ENCODE measurements around the gene GSDME.

Gene GSDME

GRCh38 chr7:24751484-24751883 is 5.8 kb downstream of the GSDME start:
- Histone ChIP-seq H3K4me1 (ENCODE audit: low read depth, poor library complexity, severe bottlenecking) (no peaks in the 10 kb centered on the region), H3K27me3 (ENCODE audit: insufficient read depth, low read depth) (no peaks in the 10 kb centered on the region), H3K9ac (no peak overlapping the region), H3K27ac (no peak overlapping the region), H4K20me1 (ENCODE audit: insufficient read depth) (no peaks in the 10 kb centered on the region), H3K4me3 (IDR thresholded peaks at IDR 0.05; ENCODE audit: insufficient read depth, low read depth, low read length) (no peak overlapping the region), H3K4me2 (no peak overlapping the region), H3K79me2 (ENCODE audit: insufficient read depth, low read depth) (no peaks in the 10 kb centered on the region), H2AFZ (ENCODE audit: low read depth) (no peak overlapping the region), H3K36me3 (ENCODE audit: insufficient read depth) (no peaks in the 10 kb centered on the region)
- TF ChIP-seq CTCF (conservative IDR thresholded peaks at IDR 0.05; ENCODE audit: low read depth, low read length), result no peak

GRCh38 chr7:24750441-24751055 is 6.7 kb downstream of the GSDME start:
- Histone ChIP-seq H3K4me2 (no peak overlapping the region), H3K4me3 (IDR thresholded peaks at IDR 0.05; ENCODE audit: insufficient read depth, low read depth, low read length) (no peak overlapping the region), H3K27ac (no peak overlapping the region), H3K36me3 (ENCODE audit: insufficient read depth) (no peaks in the 10 kb centered on the region), H4K20me1 (ENCODE audit: insufficient read depth) (no peaks in the 10 kb centered on the region), H3K4me1 (ENCODE audit: low read depth, poor library complexity, severe bottlenecking) (no peaks in the 10 kb centered on the region), H3K9ac (no peak overlapping the region), H3K79me2 (ENCODE audit: insufficient read depth, low read depth) (no peaks in the 10 kb centered on the region), H2AFZ (ENCODE audit: low read depth) (no peak overlapping the region), H3K27me3 (ENCODE audit: insufficient read depth, low read depth) (no peaks in the 10 kb centered on the region)
- TF ChIP-seq CTCF (conservative IDR thresholded peaks at IDR 0.05; ENCODE audit: low read depth, low read length), result no peak

- H3K4me1 ChIP-seq (ENCODE audit: low read depth, poor library complexity, severe bottlenecking), result no peaks in the 10 kb centered on the region
- no peaks in the 10 kb centered on the region for H4K20me1 ChIP-seq (ENCODE audit: insufficient read depth)
- H3K27ac ChIP-seq, result no peak overlapping the region
- H3K4me2 ChIP-seq, result no peak overlapping the region
- no peak for TF ChIP-seq CTCF (conservative IDR thresholded peaks at IDR 0.05; ENCODE audit: low read depth, low read length)
- H3K4me3 ChIP-seq (IDR thresholded peaks at IDR 0.05; ENCODE audit: insufficient read depth, low read depth, low read length), result no peak overlapping the region
- H3K27me3 ChIP-seq (ENCODE audit: insufficient read depth, low read depth), result no peaks in the 10 kb centered on the region
- H2AFZ ChIP-seq (ENCODE audit: low read depth), result no peak overlapping the region
- no peaks in the 10 kb centered on the region for H3K79me2 ChIP-seq (ENCODE audit: insufficient read depth, low read depth)
- H3K9ac ChIP-seq, result no peak overlapping the region
- H3K36me3 ChIP-seq (ENCODE audit: insufficient read depth), result no peaks in the 10 kb centered on the region
These were observed 8.7 kb downstream of the GSDME start for GRCh38 chr7:24748521-24748920.

- H3K9ac ChIP-seq, result no peak overlapping the region
- H3K4me3 ChIP-seq (IDR thresholded peaks at IDR 0.05; ENCODE audit: insufficient read depth, low read depth, low read length), result no peak overlapping the region
- no peaks in the 10 kb centered on the region for H3K4me1 ChIP-seq (ENCODE audit: low read depth, poor library complexity, severe bottlenecking)
- no peaks in the 10 kb centered on the region for H3K79me2 ChIP-seq (ENCODE audit: insufficient read depth, low read depth)
- no peak for TF ChIP-seq CTCF (conservative IDR thresholded peaks at IDR 0.05; ENCODE audit: low read depth, low read length)
- H3K27me3 ChIP-seq (ENCODE audit: insufficient read depth, low read depth), result no peaks in the 10 kb centered on the region
- H3K27ac ChIP-seq, result no peak overlapping the region
- H2AFZ ChIP-seq (ENCODE audit: low read depth), result no peak overlapping the region
- H3K4me2 ChIP-seq, result no peak overlapping the region
- H4K20me1 ChIP-seq (ENCODE audit: insufficient read depth), result no peaks in the 10 kb centered on the region
- no peaks in the 10 kb centered on the region for H3K36me3 ChIP-seq (ENCODE audit: insufficient read depth)
These were observed 11.9 kb downstream of the GSDME start for GRCh38 chr7:24745355-24745754.

All from KMS-11 (cell line).